Measurements from ENCODE around the gene C1orf159. TPM values are rescaled to one million over a fixed set of nuclear protein-coding genes. Genes with fewer than 3 reads are reported as not detected.

The C1orf159 gene
- total and polyA plus RNA-seq, 12 donors, result 2.9 to 14.0 (median 4.1) TPM

DNA sequence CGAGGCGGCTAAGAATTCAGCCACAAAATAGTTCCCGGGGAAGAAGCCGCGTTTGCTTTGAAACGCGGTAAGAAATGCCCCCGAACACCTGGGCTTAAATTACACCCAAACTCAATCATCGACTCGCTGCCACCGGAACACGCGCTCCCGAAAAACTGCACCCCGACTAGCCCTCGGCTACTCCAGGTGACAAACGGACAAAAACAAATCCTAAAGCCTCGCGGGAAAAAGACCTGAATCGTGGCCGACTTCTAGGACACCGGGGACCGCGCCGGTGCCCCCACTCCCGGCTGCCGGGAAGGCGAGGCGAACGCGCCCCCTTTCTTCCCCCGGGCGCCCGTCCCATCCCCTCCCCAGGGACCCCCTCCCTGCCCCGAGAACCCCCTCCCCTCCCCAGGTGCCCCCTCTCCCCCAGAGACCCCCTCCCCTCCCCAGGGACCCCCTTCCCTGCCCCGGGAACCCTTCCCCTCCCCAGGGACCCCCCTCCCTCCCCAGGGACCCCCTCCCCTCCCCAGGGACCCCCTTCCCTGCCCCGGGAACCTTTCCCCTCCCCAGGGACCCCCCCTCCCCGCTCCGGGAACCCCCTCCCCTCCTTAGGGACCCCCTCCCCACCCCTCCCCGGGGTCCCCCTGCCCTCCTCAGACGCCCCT, 628 bp downstream of the C1orf159 start:
- Histone ChIP-seq H3K27me3 (peaks cover 0 to 16% (median 8%) of the 10 kb centered on the region in 7 donors), H3K4me1 (peaks cover 0 to 11% (median 7%) of the 10 kb centered on the region in 9 donors), H3K36me3 (peaks cover 0 to 9% (median 0%) of the 10 kb centered on the region in 9 donors), H3K4me3 (peak overlapping the region; percentile 59 to 98 (median 94)), H3K27ac (peak overlapping the region in 7 of 10 donors; percentile 79 to 87 (median 84)), H3K9me3 (peaks cover 0 to 15% (median 6%) of the 10 kb centered on the region in 11 donors)
- intact Hi-C loops (cut with DNase I), result loop anchor here in 3 of 10 donors (5.0 kb wide), 3 partner anchors 98 to 242 kb away; partner anchors contain the start of gene MXRA8 (in 1 of the 3)
- no peak for DNase-seq
- TF ChIP-seq CTCF (IDR thresholded peaks at IDR 0.05), result no peak
- WGBS, 2 donors, result 6 to 7% methylated on average over 34 to 39 of the region's 41 CpGs
- ATAC-seq, result no peak

GRCh38 chr1:1114431-1114830, 1.5 kb downstream of the C1orf159 start:
- 92 to 93% methylated on average over 13 of the region's 13 CpGs for WGBS, 2 donors
- no peak for DNase-seq

GRCh38 chr1:1112237-1112985, 3.5 kb downstream of the C1orf159 start:
- TF ChIP-seq CTCF (IDR thresholded peaks at IDR 0.05), result no peak
- Histone ChIP-seq H3K27me3 (peaks cover 0 to 3% (median 0%) of the 10 kb centered on the region in 7 donors), H3K4me3 (no peak overlapping the region), H3K27ac (no peak overlapping the region), H3K36me3 (peaks cover 0 to 9% (median 0%) of the 10 kb centered on the region in 9 donors), H3K9me3 (peaks cover 0 to 15% (median 6%) of the 10 kb centered on the region in 11 donors), H3K4me1 (peaks cover 0 to 11% (median 7%) of the 10 kb centered on the region in 9 donors)
- WGBS, 2 donors, result 95 to 96% methylated on average over 30 of the region's 30 CpGs
- intact Hi-C loops (cut with DNase I), result no loop called here
- ATAC-seq, result no peak
- no peak for DNase-seq

More at GRCh38 chr1:1114431-1114830, 1.5 kb downstream of the C1orf159 start:
- peaks cover 0 to 9% (median 0%) of the 10 kb centered on the region in 9 donors for H3K36me3 ChIP-seq
- H3K27me3 ChIP-seq, result peaks cover 0 to 14% (median 8%) of the 10 kb centered on the region in 7 donors
- no peak overlapping the region for H3K4me3 ChIP-seq
- intact Hi-C loops (cut with DNase I), result no loop called here
- no peak for ATAC-seq
- H3K4me1 ChIP-seq, result peaks cover 0 to 11% (median 7%) of the 10 kb centered on the region in 9 donors
- H3K9me3 ChIP-seq, result peaks cover 0 to 15% (median 6%) of the 10 kb centered on the region in 11 donors
- TF ChIP-seq CTCF (IDR thresholded peaks at IDR 0.05), result no peak
- H3K27ac ChIP-seq, result no peak overlapping the region

DNA sequence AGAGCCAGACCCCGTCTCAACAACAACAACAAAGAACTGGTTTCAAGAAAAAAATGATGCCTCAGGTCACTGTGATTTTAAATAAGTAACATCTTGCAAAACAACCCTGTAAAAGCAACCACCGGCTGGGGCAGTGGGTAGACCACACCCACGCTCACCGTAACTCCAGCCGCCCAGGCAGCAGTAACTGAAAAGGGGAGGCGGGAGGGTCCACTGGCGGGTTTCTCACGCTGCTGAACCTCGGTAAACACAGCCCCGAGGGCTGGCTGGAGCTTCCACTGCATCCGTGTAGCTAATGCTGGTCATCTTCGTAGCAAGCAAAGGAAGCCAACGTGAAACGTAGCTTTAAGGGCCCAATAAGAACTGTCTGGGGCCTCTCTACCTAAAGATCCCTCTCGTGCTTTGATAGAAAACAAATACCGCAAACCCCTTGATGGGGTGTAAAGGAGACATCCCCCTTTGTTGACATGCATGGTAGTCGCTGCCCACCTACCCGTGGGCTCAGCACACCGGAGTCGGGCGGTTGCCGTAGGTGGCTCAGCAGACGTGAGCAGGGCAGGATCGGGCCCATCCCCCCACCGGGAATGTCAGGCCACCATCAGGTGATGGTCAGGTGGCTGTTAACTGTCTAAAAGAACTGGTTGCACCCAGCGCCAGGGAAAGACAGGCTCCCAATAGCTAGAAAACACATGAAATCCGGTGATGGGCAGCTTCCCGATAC, 4.2 kb downstream of the C1orf159 start:
- H3K4me1 ChIP-seq, result peaks cover 0 to 9% (median 6%) of the 10 kb centered on the region in 9 donors
- H3K27ac ChIP-seq, result no peak overlapping the region
- ATAC-seq (no peak), DNase-seq (no peak)
- 96 to 97% methylated on average over 28 of the region's 28 CpGs for WGBS, 2 donors
- intact Hi-C loops (cut with DNase I), result no loop called here
- H3K27me3 ChIP-seq, result no peaks in the 10 kb centered on the region
- TF ChIP-seq CTCF (IDR thresholded peaks at IDR 0.05), result no peak
- peaks cover 0 to 9% (median 0%) of the 10 kb centered on the region in 9 donors for H3K36me3 ChIP-seq
- H3K4me3 ChIP-seq, result no peak overlapping the region
- H3K9me3 ChIP-seq, result peaks cover 0 to 16% (median 6%) of the 10 kb centered on the region in 11 donors

Data from heart right ventricle (tissue), 16 donors.